B cell (primary cell): Measurements from ENCODE around the gene STAT1.

Experiments used
- EZH2 ChIP-seq: IDR thresholded peaks from 2 replicates; pipeline ENCODE4 v1.6.1; 2012; ENCODE audit warnings: borderline replicate concordance, low read depth, mild to moderate bottlenecking, moderate library complexity, low read length; ENCODE audit not compliant: insufficient read depth, poor library complexity, severe bottlenecking
- TF ChIP-seq, protein P1 (sequence below): fragments of 200-600 bp; IDR thresholded peaks from one replicate; pipeline ENCODE4 v1.8.0; 2022; ENCODE audit warnings: antibody characterized with exemption, mild to moderate bottlenecking

DNA sequence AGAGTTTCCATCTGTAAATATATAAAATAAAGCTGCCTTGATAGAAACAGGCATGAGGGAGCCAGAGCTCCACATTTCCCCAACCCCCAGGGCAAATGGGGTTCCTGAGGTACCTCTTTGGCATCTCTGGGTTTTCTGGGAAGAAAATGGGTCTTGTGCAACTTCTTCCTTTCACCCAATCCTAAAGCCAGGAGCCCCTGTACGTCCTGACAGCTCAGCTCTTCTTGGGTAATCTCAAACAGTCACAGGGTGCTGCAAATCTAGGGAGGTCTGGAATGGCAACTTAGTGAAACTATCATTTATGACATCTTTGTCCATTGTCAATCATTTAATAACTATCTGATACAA lies 36.6 kb upstream of the STAT1 start:
- TF ChIP-seq, protein P1, sequence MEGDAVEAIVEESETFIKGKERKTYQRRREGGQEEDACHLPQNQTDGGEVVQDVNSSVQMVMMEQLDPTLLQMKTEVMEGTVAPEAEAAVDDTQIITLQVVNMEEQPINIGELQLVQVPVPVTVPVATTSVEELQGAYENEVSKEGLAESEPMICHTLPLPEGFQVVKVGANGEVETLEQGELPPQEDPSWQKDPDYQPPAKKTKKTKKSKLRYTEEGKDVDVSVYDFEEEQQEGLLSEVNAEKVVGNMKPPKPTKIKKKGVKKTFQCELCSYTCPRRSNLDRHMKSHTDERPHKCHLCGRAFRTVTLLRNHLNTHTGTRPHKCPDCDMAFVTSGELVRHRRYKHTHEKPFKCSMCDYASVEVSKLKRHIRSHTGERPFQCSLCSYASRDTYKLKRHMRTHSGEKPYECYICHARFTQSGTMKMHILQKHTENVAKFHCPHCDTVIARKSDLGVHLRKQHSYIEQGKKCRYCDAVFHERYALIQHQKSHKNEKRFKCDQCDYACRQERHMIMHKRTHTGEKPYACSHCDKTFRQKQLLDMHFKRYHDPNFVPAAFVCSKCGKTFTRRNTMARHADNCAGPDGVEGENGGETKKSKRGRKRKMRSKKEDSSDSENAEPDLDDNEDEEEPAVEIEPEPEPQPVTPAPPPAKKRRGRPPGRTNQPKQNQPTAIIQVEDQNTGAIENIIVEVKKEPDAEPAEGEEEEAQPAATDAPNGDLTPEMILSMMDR: no peak
- TF ChIP-seq EZH2: no peak
